HepG2 (cell line): ENCODE data around the gene TNFRSF21. TPM values are rescaled to one million over a fixed set of nuclear protein-coding genes. Genes with fewer than 3 reads are reported as not detected.
A peak's percentile ranks its signal among the peaks of the same experiment; 100 is the strongest.

ENCODE experiments used
- PRMT3 ChIP-seq: sonication (generic); formaldehyde crosslinking; IDR thresholded peaks from 2 replicates; pipeline ENCODE4 v1.8.1; 2022; ENCODE audit warnings: low read depth, mild to moderate bottlenecking, moderate library complexity, missing genetic modification reagents, borderline replicate concordance
- RBM22 ChIP-seq: fragments of 200-400 bp; formaldehyde crosslinking; optimal IDR thresholded peaks from 2 replicates; pipeline ENCODE3; 2017; ENCODE audit warnings: mild to moderate bottlenecking, low read length, moderate library complexity
- ZNF484 ChIP-seq: sonication (generic); formaldehyde crosslinking; IDR thresholded peaks from 2 replicates; pipeline ENCODE4 v1.5.1; 2020; ENCODE audit warnings: mild to moderate bottlenecking, low read depth, missing genetic modification reagents, borderline replicate concordance
- ZNF703 ChIP-seq: sonication (generic); formaldehyde crosslinking; IDR thresholded peaks from 2 replicates; pipeline ENCODE4 v1.5.1; 2020; ENCODE audit warnings: missing genetic modification reagents, mild to moderate bottlenecking, moderate library complexity, borderline replicate concordance
- polyA plus RNA-seq, 8 experiments: library from polyadenylated mRNA; depleted of rRNA in 3 of 8; stranded (reverse) in 7 of 8; unstranded in 1 of 8; fragments of >200 nt; fragmentation: Illumina TruSeq in 4 of 8; extraction: Trizol in 4 of 8; gene quantifications; 2 replicates each; pipeline versions ENCODE4 v1.2.1 to v1.2.3, GENCODE V29; 2011 to 2016; ENCODE audit warnings: low read depth in 4 of 8, missing spikeins in 1 of 8, mixed read lengths in 1 of 8; ENCODE audit not compliant: insufficient read depth in 1 of 8
- total RNA-seq, 5 experiments: library from RNA; depleted of rRNA; stranded (reverse); fragments of >200 nt; fragmentation: Illumina TruSeq; extraction: Trizol; gene quantifications; 2 replicates each; pipeline ENCODE4 v1.2.3, GENCODE V29; 2016; ENCODE audit warnings: low read depth in 1 of 5
- TF ChIP-seq, protein P1 (sequence below): sonication (generic); formaldehyde crosslinking; IDR thresholded peaks from one replicate; pipeline ENCODE4 v1.5.1; 2020; ENCODE audit warnings: mild to moderate bottlenecking, missing genetic modification reagents; ENCODE audit errors: not compliant biosample characterization

The TNFRSF21 gene
- total and polyA plus RNA-seq, 2 of the 13 experiments (the other 11 are each of a cell fraction or from before 2014, with no cell fraction given) = 24.8 to 46.3 TPM

DNA sequence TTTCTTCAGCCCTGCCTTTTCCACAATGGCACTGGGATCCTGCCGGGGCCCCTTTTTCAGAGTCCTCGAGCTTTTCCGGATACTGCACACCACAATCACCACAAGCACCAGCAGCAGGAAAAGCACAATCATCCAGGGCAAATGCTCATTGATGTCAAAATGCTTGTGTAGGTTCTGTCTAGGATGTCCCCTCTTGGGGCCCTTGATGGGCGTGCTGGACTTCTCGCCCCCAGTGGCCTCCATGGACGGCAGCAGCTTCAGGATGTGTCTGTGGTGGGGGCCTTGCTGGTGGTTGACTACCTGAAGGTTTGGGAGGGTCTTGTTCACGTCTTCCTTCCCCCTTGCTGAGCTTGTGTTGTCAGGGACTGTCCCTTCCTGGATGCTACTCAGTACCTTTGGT lies 25.7 kb downstream of the TNFRSF21 start (continued):
- TF ChIP-seq, protein P1, sequence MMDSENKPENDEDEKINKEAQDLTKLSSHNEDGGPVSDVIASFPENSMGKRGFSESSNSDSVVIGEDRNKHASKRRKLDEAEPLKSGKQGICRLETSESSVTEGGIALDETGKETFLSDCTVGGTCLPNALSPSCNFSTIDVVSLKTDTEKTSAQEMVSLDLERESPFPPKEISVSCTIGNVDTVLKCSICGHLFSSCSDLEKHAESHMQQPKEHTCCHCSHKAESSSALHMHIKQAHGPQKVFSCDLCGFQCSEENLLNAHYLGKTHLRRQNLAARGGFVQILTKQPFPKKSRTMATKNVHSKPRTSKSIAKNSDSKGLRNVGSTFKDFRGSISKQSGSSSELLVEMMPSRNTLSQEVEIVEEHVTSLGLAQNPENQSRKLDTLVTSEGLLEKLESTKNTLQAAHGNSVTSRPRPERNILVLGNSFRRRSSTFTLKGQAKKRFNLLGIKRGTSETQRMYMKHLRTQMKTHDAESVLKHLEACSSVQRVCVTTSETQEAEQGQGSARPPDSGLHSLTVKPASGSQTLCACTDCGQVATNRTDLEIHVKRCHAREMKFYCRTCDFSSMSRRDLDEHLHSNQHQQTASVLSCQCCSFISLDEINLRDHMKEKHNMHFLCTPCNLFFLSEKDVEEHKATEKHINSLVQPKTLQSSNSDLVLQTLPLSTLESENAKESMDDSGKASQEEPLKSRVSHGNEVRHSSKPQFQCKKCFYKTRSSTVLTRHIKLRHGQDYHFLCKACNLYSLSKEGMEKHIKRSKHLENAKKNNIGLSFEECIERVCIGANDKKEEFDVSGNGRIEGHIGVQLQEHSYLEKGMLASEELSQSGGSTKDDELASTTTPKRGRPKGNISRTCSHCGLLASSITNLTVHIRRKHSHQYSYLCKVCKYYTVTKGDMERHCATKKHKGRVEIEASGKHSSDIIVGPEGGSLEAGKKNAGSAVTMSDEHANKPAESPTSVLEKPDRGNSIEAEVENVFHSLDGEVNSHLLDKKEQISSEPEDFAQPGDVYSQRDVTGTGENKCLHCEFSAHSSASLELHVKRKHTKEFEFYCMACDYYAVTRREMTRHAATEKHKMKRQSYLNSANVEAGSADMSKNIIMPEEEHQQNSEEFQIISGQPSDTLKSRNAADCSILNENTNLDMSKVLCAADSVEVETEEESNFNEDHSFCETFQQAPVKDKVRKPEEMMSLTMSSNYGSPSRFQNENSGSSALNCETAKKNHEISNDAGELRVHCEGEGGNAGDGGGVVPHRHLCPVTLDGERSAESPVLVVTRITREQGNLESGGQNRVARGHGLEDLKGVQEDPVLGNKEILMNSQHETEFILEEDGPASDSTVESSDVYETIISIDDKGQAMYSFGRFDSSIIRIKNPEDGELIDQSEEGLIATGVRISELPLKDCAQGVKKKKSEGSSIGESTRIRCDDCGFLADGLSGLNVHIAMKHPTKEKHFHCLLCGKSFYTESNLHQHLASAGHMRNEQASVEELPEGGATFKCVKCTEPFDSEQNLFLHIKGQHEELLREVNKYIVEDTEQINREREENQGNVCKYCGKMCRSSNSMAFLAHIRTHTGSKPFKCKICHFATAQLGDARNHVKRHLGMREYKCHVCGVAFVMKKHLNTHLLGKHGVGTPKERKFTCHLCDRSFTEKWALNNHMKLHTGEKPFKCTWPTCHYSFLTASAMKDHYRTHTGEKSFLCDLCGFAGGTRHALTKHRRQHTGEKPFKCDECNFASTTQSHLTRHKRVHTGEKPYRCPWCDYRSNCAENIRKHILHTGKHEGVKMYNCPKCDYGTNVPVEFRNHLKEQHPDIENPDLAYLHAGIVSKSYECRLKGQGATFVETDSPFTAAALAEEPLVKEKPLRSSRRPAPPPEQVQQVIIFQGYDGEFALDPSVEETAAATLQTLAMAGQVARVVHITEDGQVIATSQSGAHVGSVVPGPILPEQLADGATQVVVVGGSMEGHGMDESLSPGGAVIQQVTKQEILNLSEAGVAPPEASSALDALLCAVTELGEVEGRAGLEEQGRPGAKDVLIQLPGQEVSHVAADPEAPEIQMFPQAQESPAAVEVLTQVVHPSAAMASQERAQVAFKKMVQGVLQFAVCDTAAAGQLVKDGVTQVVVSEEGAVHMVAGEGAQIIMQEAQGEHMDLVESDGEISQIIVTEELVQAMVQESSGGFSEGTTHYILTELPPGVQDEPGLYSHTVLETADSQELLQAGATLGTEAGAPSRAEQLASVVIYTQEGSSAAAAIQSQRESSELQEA (CRISPR knock-in tag) = no peak
- no peak for TF ChIP-seq ZNF484 (CRISPR knock-in tag)
- TF ChIP-seq PRMT3 = no peak
- TF ChIP-seq ZNF703 (CRISPR knock-in tag) = no peak
- TF ChIP-seq RBM22 = peak; percentile 73
